ENCODE results near the gene RBM7.
A peak's percentile ranks its signal among the peaks of the same experiment; 100 is the strongest.

Gene RBM7

GRCh38 chr11:114400216-114400914 is at the start of gene RBM7, which contains the start of gene C11orf71:
Gene RBM7, plus strand, starts transcription at chr11:114400666. Its CDS starts 6 bp downstream, at chr11:114400672.
Gene C11orf71, minus strand, starts transcription at chr11:114400511. Its CDS starts 180 bp downstream, at chr11:114400331.
- DNase-seq, result peak; percentile 86

GRCh38 chr11:114353443-114353842 is 47.0 kb upstream of the RBM7 start:
- DNase-seq, result no peak

- DNase-seq, result no peak
Observed at GRCh38 chr11:114354076-114354475, 46.4 kb upstream of the RBM7 start.

GRCh38 chr11:114358716-114359115 is 41.8 kb upstream of the RBM7 start:
- DNase-seq, result no peak

GRCh38 chr11:114359342-114359741 is 41.1 kb upstream of the RBM7 start:
- DNase-seq, result no peak

- no peak for DNase-seq
Observed at GRCh38 chr11:114362326-114362725, 38.1 kb upstream of the RBM7 start.

- no peak for DNase-seq
Observed at GRCh38 chr11:114362958-114363357, 37.5 kb upstream of the RBM7 start.

- DNase-seq, result no peak
Observed at GRCh38 chr11:114366331-114367243, 33.9 kb upstream of the RBM7 start.

GRCh38 chr11:114367244-114367957 is 33.1 kb upstream of the RBM7 start:
- no peak for DNase-seq

- no peak for DNase-seq
Observed at GRCh38 chr11:114368918-114369680, 31.4 kb upstream of the RBM7 start.

GRCh38 chr11:114375052-114375451 is 25.4 kb upstream of the RBM7 start:
- no peak for DNase-seq

- DNase-seq, result no peak
Observed at GRCh38 chr11:114377612-114378267, 22.7 kb upstream of the RBM7 start.

- no peak for DNase-seq
Observed at GRCh38 chr11:114379394-114380069, 20.9 kb upstream of the RBM7 start.

- DNase-seq, result no peak
Observed at GRCh38 chr11:114382509-114382908, 18.0 kb upstream of the RBM7 start.

GRCh38 chr11:114384487-114384886 is 16.0 kb upstream of the RBM7 start:
- DNase-seq, result no peak

GRCh38 chr11:114386131-114386530 is 14.3 kb upstream of the RBM7 start:
- DNase-seq, result no peak

GRCh38 chr11:114386545-114386944 is 13.9 kb upstream of the RBM7 start:
- DNase-seq, result no peak

- DNase-seq, result no peak
Observed at GRCh38 chr11:114392735-114393667, 7.5 kb upstream of the RBM7 start.

GRCh38 chr11:114395736-114396135 is 4.7 kb upstream of the RBM7 start:
- DNase-seq, result no peak

GRCh38 chr11:114396916-114397315 is 3.5 kb upstream of the RBM7 start:
- DNase-seq, result no peak

Measured in SHP77 treated with DMSO at 0.1 percent for 48 hours (cell line).